ENCODE results near the gene PPP1R9B.

The PPP1R9B gene

GRCh38 chr17:50186661-50187393, 36.4 kb upstream of the PPP1R9B start:
- no peak overlapping the region for H3K4me3 ChIP-seq (ENCODE audit: low read depth, low read length)
- TF ChIP-seq CTCF (IDR thresholded peaks at IDR 0.05; ENCODE audit: low read depth, low read length) = no peak

- no peak overlapping the region for H3K4me3 ChIP-seq (ENCODE audit: low read depth, low read length)
- no peak for TF ChIP-seq CTCF (IDR thresholded peaks at IDR 0.05; ENCODE audit: low read depth, low read length)
These were observed 35.4 kb upstream of the PPP1R9B start for GRCh38 chr17:50185631-50186471.

- no peak overlapping the region for H3K4me3 ChIP-seq (ENCODE audit: low read depth, low read length)
- no peak for TF ChIP-seq CTCF (IDR thresholded peaks at IDR 0.05; ENCODE audit: low read depth, low read length)
These were observed 34.3 kb upstream of the PPP1R9B start for GRCh38 chr17:50184611-50185398.

GRCh38 chr17:50184064-50184463, 33.6 kb upstream of the PPP1R9B start:
- no peak for TF ChIP-seq CTCF (IDR thresholded peaks at IDR 0.05; ENCODE audit: low read depth, low read length)
- no peak overlapping the region for H3K4me3 ChIP-seq (ENCODE audit: low read depth, low read length)

- H3K4me3 ChIP-seq (ENCODE audit: low read depth, low read length) = no peak overlapping the region
- TF ChIP-seq CTCF (IDR thresholded peaks at IDR 0.05; ENCODE audit: low read depth, low read length) = no peak
These were observed 33.0 kb upstream of the PPP1R9B start for GRCh38 chr17:50183421-50183994.

GRCh38 chr17:50182783-50183420, 32.4 kb upstream of the PPP1R9B start:
- no peak overlapping the region for H3K4me3 ChIP-seq (ENCODE audit: low read depth, low read length)
- no peak for TF ChIP-seq CTCF (IDR thresholded peaks at IDR 0.05; ENCODE audit: low read depth, low read length)

All from WI38 (cell line).